HG02840 (cell line): ENCODE results near the gene RBP2.
"Not testable (repeated sequence)": the region's sequence is repeated elsewhere in the genome, so short reads cannot be mapped to it uniquely, and the experiment has no call there.

Experiments
- ATAC-seq: cut with Tn5 transposase; IDR thresholded peaks from one replicate; pipeline ENCODE4 v1.9.1; 2021; ENCODE audit warnings: mild to moderate bottlenecking, moderate library complexity, moderate number of reproducible peaks; ENCODE audit not compliant: unreplicated experiment, low FRiP score

The RBP2 gene

DNA sequence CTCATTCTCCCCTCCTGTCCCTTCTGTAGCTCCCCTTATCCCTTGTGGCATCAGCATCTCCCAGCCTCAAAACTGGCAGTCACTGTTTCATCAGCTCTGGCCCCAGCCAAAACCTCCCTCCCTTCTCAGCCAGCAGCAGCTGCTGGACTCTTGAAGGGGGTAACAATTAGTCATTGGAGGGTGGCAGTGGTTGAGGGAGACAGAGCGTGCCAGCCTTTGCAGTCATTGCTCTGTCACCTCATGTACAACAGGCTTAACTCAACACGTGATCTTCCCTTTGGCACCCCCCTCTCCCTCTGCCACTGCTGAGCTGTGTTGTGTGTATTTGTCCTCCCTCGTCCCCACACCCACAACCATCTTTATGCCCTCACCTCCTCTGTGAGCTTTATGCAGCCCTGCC lies 28.2 kb downstream of the RBP2 start:
- ATAC-seq = no peak

DNA sequence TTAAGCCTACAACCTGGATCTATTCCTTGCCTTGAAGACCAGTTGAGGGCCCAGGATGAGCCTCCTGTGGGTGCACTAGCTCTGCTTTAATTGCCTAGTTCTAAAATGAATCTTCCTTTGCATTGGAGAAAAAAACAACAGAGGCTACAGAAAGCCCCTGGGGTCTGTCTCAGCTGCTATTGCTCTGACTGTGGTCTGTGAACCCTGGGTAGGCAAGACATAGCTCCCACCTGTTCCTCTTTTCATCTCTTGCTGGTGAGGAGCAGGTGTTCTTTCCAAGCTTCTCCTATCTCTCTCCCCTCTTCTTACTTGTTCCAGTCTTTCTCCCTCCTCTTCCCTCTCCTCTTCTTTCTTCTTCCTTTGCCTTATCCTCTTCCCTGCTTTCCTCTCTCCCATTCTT lies 28.8 kb downstream of the RBP2 start:
- ATAC-seq = no peak

DNA sequence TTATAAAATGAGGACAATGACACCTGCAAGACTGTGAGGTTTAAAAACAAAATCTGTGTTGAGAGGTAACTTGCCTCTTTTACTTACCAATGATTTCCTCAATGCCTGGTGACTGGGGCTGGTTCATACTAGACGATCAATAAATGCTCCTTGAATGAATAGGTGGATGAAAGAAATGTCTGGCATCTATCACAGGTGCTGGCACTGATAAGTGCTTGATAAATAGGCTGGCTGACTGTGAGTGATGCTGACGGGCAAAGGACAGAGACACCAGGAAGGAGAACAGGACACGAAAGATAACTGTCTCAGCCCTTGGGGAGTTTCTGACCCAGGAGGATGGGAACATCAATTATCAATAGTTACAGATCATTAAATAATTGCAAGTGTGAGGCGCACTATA lies 31.9 kb downstream of the RBP2 start:
- ATAC-seq = no peak

DNA sequence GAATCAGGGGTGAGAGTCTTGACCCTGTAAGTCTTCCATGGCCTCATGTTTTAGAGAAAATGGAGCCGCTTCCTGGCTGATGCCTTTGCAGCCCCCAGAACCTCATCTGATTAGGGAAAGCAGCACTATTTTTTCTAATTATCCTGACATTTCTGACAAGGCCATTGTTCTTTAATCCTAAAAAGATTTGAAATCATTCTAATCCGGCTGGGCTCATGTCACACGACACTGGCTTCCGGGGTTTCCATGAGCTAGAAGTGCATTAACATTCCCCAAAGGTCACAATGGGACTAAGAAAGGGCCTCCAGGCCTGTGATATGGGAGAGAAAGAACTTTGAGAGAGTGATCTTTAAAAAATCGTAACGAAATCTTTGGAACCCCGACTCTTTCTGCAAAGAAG lies 33.1 kb downstream of the RBP2 start:
- ATAC-seq = no peak

DNA sequence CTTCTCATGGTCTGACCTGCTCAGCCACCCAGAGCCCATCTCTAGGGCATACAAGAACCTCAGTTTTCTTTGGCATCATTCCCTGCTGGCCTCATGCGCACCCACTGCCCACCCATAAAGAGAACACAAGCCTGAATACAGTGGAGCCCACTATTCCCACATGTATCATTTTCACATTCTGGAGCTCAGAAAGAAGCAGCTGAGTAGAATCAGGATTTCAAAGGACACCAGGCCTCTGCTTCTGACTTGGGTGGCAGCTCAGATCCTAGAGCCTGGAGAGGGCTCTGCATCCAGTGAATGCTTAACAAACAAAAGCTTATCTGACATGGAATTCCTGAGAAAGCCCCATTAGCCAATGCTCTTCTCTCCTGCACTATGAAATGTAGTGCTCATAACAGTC lies 34.7 kb downstream of the RBP2 start:
- no peak for ATAC-seq

DNA sequence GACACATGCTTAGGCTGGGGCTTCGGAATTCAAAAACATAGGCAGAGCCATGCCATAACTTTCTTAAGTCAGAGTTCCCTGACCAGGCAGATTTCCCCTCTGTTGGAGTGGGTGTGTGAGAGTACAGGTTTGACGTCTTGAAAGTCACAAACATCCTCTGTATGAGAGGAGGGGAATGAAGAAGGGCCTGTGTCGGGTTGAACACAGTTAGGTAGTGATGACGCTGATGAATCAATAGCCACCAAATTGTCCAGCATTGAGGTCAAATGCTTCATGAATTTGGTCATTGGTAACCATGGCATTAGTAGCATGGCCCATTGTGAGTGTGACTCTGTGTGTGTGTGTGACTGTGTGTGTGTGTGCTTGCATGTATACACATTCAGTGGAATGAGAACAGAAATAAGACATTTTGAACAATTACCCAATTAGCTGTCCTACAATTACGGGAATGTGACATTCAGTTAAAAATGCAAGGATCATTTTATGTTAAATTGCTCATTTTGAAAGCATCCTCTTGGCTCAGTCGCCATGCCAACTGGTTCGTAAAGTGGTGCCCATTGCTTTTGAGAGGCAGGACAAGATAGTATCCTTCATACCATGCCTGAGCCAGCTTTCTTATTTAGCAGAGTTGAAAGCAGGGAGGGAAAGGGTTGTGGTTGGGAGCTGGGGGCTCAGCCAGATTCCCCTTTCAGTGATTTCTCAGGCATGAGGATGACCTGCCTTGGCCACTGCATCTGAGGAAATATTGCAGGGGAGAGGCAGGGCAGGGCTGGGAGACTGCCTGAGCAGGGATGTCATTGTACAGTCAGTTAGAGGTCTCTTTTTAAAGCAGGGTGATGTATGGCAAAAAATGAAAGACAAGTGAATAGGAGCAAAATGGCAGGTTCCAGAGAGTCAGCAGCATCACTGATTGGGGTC lies 35.4 kb downstream of the RBP2 start:
- no peak for ATAC-seq

DNA sequence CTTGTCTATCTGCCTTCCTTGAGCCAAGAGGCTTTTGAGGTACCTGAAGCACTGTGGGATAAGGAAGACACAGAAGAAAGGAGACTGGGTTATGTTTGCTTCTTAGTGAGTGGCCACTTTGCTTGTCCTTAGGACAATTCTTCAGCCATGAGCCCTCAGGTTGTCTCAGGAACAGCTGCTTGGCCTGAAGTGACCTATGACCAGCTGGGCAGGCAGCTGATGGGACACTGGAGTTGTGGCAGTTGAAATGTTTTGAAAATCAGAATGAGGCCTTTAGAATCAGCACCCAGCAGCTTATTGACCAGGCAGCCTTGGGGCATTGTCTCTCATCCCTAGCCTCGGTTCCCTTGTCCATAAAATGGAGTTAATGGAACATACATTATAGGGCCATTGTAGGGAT lies 37.0 kb downstream of the RBP2 start:
- ATAC-seq = no peak

DNA sequence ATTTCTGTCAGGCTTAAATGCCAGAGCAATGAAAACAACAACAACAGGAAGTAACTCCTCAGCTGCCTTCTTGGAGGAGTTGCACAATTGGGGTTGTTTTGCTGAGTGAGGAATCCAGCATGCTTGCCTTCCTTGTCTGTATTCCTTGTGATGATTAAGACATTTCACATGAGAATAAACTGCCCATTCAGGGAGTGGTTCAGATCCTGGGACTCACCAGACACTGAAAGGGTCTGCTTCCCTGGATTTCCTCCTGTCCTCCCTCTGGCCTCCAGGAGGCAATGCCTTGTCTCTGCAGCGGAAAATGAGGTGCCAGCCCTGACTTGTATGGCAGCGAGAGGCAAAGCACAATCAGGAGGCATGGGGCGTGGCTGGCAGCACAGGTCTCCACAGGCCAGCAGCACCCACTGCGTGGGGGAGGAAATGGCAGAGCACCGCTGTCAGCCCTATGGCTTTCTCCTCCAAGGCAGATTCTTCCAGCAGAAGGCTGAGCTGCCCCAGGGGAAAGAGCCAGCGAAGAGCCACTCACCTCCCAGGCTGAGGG lies 41.5 kb downstream of the RBP2 start:
- no peak for ATAC-seq

DNA sequence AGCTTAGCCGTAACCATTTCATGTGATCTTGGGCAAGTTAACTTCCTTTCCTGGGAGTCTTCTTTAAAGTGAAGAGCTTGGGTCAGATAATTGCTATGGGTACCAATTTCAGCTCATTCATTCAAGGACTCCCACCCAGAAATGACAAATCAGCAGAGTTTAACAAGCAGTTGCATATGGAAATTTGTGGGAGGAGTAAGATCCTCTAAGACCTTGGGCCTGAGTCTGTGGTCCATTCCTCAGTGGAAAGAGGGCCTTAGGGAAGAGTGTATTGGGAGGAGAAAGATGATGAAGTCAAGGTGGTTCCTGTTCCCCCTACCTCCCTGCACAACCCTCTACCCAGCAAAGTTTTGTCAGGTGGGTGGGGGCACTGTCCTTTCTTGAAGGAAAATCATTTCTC lies 42.1 kb downstream of the RBP2 start:
- ATAC-seq = no peak

DNA sequence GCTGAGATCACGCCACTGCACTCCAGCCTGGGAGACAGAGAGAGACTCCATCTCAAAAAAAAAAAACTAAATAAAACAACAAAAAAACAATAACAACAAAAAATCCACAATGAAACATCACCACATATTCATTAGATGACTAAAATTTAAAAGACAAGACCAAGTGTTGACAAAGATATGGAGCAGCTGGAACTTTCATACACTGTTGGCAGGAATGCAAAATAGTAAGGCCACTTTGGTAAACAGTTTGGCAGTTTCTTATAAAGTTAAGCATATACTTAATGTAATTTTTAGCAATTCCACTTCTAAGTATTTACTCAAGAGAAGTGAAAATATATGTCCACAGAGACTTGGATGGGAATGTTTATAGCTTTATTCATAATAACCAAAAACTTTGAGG lies 43.2 kb downstream of the RBP2 start:
- ATAC-seq = no peak

DNA sequence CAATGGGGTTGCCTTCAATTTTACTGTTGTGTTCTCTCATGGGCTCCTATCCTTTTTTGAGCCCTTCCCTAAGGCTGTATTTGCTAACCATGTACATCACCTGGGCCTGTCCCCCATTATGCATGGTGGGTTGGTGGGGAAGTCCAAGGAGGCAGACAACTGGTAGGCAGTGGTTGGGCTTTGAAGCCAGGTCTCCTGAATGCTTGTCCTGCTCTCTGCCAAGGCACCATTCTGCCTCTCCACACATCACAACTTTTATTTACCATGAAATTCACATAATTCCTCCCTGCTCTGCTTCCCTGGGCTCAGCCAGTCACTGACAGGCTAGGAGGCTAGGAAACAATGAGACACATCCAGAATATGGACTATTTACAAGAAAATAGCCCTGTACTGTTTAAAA lies 45.8 kb downstream of the RBP2 start:
- ATAC-seq = no peak

DNA sequence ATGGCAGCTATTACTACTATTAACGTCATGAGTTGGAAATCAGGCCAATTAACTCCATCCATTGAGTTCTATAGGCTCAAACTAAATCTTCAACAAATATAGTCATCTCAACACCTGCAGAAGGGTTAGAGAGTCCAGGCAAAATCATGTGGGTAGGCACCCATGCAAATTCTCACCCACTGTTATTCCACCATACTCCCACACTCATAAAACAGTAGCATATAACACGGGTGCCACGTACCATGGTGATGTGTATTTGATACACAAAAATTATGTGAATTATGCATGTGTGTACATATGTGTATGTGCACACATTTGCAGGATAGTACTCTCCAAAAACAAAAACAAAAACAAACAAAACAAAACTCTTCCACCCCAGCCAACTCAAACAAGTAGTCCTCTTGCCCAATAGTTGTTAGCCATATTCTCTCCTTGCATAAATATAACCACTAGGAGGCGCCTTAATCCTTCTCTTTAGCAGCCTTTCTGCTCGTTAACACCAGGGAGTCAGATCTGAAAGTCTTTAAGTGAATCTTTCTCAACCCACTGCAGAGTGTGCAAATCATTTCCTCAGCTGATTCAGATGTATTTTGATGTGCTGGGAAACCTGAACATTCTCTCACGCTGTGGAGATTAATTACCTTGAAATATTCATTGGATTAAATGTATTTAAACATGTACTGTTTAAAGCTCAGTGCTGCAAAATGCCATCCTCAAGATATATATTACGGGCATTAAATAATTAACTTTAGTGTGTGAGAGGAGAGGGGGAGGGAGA lies 48.8 kb downstream of the RBP2 start:
- no peak for ATAC-seq

DNA sequence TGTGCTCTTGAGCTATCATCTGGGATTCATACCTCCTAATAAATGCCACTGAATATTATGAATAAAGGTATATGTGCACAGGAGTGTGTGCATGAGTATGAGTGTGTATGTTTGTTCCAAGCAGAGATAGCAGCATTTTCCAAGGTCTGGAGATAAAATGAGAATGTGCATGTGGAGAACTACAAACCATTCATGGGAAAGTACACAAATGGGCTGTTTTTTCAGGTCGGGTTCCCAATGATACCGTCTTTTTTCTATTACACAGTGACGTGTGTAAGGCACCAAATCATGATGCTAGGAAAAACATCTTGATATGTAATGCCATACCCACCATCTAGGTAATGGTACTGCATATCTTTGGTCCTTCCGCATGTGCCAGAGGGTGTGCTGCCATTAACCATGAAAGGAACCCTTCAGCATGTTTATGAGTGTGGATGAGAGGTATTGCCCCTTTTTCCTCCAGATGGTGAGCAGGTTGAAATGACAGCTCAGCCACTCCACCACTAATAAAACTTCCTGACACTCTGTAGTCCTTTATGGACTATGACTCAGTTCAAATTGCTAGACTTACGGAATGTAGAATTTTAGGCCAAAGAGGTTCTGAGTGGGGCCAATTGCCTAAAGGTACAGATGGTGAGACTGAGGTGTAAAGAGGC lies 50.4 kb downstream of the RBP2 start:
- no peak for ATAC-seq

DNA sequence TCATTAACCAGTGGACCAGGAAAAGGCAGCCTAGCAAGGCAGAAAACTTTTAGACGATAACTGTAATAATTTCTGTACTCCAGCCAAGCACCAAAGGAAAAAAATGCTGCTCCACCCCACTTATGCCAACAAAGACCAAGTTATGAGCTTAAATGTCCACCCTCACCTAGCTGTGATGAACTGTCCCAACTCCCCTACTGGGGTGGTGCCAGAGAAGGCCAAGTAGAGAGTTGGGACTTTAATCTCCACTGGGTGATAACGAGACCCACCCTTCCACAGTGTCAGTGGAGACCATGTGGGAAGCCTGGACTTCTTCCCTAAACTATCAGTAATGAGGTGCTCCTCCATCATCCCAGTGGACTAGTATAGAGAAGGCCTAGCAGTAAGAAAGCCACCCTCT lies 53.1 kb downstream of the RBP2 start:
- ATAC-seq = no peak

DNA sequence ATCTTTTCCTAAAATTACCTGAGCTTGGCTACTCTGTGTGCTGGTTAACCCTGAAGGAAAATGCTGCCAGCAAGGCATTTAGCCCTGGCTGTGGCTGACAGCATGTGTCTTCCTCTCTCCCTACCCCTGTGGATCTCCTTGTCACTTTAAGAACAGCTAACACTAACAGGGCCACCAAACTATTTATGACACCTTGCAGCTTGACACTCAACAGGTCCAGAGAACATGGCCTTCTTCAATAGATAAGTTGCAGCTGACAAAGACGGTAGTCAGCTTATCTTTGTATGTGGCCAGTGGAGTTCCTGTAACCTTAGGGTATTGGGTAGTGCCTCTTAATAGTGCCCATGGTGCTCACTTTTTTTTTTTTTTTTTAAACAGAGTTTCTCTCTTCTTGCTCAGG lies 54.9 kb downstream of the RBP2 start:
- no peak for ATAC-seq

DNA sequence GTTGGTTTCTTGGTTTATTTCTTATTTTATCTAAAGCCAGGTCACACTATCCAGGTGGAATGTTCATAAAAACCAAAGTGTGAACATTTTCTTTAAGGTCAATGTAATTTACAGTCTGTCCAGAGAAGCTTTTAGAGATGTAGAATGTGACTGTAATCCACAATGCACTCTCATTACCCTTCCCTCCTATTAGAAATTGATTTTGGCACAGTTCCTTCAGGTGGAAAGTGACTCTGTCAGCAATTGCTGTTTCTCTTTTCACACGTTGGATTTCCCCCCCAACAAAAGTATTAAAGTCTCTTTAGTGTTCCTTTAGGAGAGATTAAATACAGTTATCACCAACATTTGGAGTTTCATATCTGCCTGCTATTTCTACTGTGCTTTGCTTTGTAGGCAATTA lies 55.3 kb downstream of the RBP2 start:
- no peak for ATAC-seq

DNA sequence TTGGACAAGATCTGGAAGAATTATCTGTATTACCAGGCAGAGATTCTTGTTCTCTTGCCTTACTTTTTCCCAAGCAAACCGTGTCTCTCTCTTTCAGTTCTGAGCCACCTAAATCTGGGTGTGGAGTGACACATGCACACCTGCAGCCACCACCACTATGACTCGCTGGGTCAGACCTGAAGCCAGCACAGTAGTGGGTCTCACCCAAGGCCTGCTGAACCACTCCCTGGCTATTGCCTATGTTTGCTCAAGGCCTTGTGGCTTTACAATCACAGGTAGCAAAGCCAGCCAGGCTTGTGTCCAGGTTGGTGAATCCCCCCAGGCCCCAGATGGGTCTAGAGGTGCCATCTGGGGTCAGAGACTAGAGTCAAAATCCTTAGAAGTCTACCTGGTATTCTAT lies 58.2 kb downstream of the RBP2 start:
- no peak for ATAC-seq

DNA sequence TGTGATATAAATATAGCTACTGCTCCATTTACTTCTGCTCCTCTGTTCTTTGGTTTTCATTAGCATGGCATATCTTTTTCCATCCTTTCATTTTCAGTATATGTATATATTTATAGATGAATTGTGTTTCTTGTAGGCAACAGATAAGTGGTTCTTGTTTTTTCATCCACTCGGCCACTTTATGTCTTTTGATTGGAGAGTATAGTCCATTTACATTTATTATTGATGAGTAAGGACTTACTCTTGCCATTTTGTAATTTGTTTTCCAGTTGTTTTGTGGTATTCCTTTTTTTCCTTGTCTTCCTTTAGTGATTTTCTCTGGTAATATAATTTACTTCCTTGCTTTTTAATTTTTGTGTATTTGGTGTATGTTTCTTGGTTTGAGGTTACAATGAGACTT lies 60.0 kb downstream of the RBP2 start:
- ATAC-seq = no peak

DNA sequence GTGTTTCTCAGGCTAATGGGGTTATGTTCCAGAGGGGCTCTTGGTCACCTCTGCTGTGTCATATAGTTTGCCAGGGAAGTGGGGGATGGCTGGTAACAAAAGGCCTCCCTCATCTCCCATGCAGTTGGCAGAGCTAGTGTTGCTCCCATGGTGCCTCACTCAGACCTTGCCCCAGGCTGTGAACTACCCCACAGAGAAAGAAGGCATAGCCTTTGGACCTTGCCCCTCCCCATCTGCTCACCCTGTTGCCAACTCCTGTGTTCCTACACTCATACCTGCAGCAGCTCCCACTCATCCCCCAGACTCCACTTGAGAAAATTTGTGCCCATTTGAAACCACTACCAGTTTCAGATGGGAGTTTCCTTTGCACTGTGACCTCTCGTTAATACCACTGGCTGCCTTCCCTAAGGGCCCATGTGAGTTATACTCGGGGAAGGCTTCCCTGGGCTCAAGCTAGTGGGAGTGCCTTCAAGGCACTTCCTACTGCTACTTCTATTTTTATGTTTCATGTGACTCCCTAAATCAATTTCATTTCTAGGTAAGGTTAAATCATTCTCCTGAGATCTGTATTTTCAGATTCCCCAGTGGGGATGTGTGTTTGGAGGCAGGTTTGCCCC lies 61.6 kb downstream of the RBP2 start:
- ATAC-seq = no peak

DNA sequence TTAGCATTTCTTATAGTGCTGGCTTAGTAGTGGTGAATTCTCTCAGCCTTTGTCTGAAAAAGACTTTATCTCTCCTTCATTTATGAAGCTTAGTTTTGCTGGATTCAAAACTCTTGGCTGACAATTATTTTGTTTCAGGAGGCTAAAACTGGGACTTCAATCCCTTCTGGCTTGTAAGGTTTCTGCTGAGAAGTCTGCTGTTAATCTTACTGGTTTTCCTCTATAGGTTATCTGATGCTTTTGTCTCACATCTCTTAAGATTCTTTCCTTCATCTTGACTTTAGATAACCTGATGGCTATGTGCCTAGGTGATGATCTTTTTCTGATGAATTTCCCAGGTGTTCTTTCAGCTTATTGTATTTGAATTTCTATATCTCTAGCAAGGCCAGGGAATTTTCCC lies 63.4 kb downstream of the RBP2 start:
- not testable (repeated sequence) for ATAC-seq
